Activated CD8-positive, alpha-beta memory T cell treated with anti-CD3 and anti-CD28 coated beads, Interleukin-2, amount 10 ng/mL, durations not matched to agents 7 days and 5 days (primary cell): ENCODE results near the gene BAG5. TPM values are rescaled to one million over a fixed set of nuclear protein-coding genes. Genes with fewer than 3 reads are reported as not detected.

Source experiments
- ATAC-seq: fragments of 150-1000 bp; cut with Tn5 transposase; one replicate; pipeline ENCODE4 v1.10.0; 2021; ENCODE audit warnings: moderate library complexity
- CTCF ChIA-PET: fragments of 350-600 bp; sonication (Branson Sonifier 250); formaldehyde crosslinking; loops from one replicate; lab custom pipeline; 2021; ENCODE audit warnings: antibody characterized with exemption; lab: Charles Lee
- DNase-seq: peaks from one replicate; pipeline ENCODE4 v3.0.0-alpha.2; 2020
- H3K27ac Mint-ChIP-seq: one replicate; pipeline ENCODE4 v1.8.0; 2021; ENCODE audit warnings: mild to moderate bottlenecking, mixed read lengths
- H3K27me3 Mint-ChIP-seq: one replicate; pipeline ENCODE4 v1.8.0; 2021; ENCODE audit warnings: mixed read lengths
- H3K36me3 Mint-ChIP-seq: one replicate; pipeline ENCODE4 v1.8.0; 2021; ENCODE audit warnings: mild to moderate bottlenecking, mixed read lengths
- H3K4me1 Mint-ChIP-seq: one replicate; pipeline ENCODE4 v1.8.0; 2021; ENCODE audit warnings: mixed read lengths
- H3K4me3 Mint-ChIP-seq: one replicate; pipeline ENCODE4 v1.8.0; 2021; ENCODE audit warnings: mild to moderate bottlenecking, moderate library complexity, mixed read lengths
- H3K9me3 Mint-ChIP-seq: one replicate; pipeline ENCODE4 v1.8.0; 2022; ENCODE audit warnings: low read depth, mixed read lengths
- total RNA-seq, 2 experiments: library from RNA; stranded (reverse); gene quantifications; one replicate each; pipeline ENCODE4 v1.2.3, GENCODE V29; 2021

BAG5 gene
- total RNA-seq, 2 experiments from 2014 or later: 29.9 to 32.3 TPM

DNA sequence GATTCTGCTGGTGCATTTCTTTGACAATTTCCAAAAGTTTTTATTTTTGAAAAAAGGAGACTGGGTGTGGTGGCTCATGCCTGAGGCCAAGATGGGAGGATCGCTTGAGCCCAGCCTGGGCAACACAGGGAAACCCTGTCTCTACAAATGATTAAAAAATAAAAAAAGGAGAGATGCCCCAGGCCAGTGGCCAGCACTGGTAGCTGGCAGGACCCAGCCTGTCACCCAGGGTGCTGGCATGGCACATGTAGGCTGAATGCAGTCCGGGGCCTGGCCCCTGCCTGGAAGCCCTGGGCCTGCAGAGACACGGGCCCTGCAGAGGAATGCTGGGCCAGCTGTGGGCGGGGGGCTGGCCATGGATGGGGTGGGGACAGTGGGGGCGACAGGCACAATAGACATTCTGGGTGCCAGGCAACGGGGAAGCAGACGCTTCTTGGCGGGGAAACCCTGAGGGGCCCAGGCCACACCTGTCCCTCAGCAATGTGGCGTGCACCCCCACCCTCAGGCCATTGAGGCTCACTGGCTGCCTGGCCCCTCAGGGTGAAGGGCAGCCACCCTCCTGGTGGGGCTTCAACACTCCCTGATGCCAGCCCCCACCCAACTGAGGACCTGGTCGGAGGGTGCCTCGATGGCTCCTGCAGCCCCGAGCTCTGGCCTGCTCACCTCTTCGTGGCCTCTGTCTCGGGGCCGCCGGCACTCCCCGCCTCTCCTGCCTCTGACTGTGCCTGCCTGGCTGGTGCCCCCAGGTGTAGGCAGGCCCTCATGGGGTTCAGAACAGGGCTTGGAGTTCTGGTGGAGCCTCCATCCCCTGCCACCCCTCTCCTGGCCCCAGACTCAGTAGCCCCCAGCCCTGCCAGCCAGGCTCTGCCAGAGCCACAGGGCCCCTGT, 21.4 kb downstream of the BAG5 start:
- DNase-seq (no peak), ATAC-seq (no peak)
- Mint-ChIP-seq H3K36me3 (no peaks in the 10 kb centered on the region), H3K9me3 (no peaks in the 10 kb centered on the region), H3K4me3 (no peak overlapping the region), H3K27me3 (peaks cover 2% of the 10 kb centered on the region), H3K4me1 (no peaks in the 10 kb centered on the region), H3K27ac (no peak overlapping the region)
- CTCF ChIA-PET: interaction anchor here (1.2 to 2.3 kb wide), 2 partner anchors 19 to 23 kb away, joined by 4 to 12 read pairs; partner anchors contain the start of gene CKB

- Mint-ChIP-seq H3K4me3 (no peak overlapping the region), H3K9me3 (no peaks in the 10 kb centered on the region), H3K36me3 (no peaks in the 10 kb centered on the region), H3K27me3 (peaks cover 2% of the 10 kb centered on the region), H3K27ac (no peak overlapping the region), H3K4me1 (no peaks in the 10 kb centered on the region)
- DNase-seq (no peak), ATAC-seq (no peak)
- CTCF ChIA-PET: interaction anchor here (1.2 to 2.3 kb wide), 3 partner anchors 20 to 39 kb away, joined by 3 to 12 read pairs (median 4); no protein-coding TSS in a partner anchor
Observed at GRCh38 chr14:103539056-103539825, 23.2 kb downstream of the BAG5 start.

- CTCF ChIA-PET: interaction anchor here (1.2 to 1.3 kb wide), 2 partner anchors 19 to 39 kb away, joined by 3 to 4 read pairs; no protein-coding TSS in a partner anchor
- no peak for DNase-seq
- Mint-ChIP-seq H3K27me3 (peaks cover 2% of the 10 kb centered on the region), H3K36me3 (no peaks in the 10 kb centered on the region), H3K27ac (no peak overlapping the region), H3K4me3 (no peak overlapping the region), H3K4me1 (no peaks in the 10 kb centered on the region), H3K9me3 (no peaks in the 10 kb centered on the region)
- no peak for ATAC-seq
Observed at GRCh38 chr14:103538291-103539055, 24.0 kb downstream of the BAG5 start.

- Mint-ChIP-seq H3K27ac (no peak overlapping the region), H3K9me3 (no peaks in the 10 kb centered on the region), H3K27me3 (peaks cover 2% of the 10 kb centered on the region), H3K4me3 (no peak overlapping the region), H3K36me3 (no peaks in the 10 kb centered on the region), H3K4me1 (no peaks in the 10 kb centered on the region)
- CTCF ChIA-PET: interaction anchor here (0.9 kb wide), 1 partner anchor 17 kb away, joined by 3 read pairs; no protein-coding TSS in a partner anchor
- no peak for DNase-seq
- ATAC-seq: no peak
Observed at GRCh38 chr14:103537175-103537990, 25.1 kb downstream of the BAG5 start.

DNA sequence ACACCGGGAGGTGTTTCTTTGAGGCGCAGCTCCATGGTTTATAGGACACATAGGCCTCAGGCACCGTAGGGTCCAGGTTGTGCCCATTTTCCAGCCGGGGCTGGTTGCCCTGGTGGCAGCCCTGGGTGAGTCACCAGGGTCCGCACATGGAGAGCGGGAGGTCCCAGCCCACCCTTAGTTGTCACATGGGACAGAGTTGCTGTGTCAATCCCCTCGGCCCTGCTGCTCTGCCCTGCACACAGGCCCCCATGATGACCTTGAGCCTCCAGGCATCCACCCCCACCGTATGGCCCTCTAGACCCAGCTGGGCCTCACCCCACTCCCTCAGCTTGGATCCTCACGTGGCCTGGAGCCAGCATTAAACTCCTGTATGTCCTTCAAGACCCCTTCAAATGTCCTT, 25.8 kb downstream of the BAG5 start:
- H3K27me3 Mint-ChIP-seq: peaks cover 2% of the 10 kb centered on the region
- DNase-seq: no peak
- no peaks in the 10 kb centered on the region for H3K9me3 Mint-ChIP-seq
- no peak overlapping the region for H3K4me3 Mint-ChIP-seq
- H3K36me3 Mint-ChIP-seq: no peaks in the 10 kb centered on the region
- no peaks in the 10 kb centered on the region for H3K4me1 Mint-ChIP-seq
- CTCF ChIA-PET: interaction anchor here (0.9 kb wide), 1 partner anchor 16 kb away, joined by 3 read pairs; no protein-coding TSS in a partner anchor
- no peak for ATAC-seq
- H3K27ac Mint-ChIP-seq: no peak overlapping the region

DNA sequence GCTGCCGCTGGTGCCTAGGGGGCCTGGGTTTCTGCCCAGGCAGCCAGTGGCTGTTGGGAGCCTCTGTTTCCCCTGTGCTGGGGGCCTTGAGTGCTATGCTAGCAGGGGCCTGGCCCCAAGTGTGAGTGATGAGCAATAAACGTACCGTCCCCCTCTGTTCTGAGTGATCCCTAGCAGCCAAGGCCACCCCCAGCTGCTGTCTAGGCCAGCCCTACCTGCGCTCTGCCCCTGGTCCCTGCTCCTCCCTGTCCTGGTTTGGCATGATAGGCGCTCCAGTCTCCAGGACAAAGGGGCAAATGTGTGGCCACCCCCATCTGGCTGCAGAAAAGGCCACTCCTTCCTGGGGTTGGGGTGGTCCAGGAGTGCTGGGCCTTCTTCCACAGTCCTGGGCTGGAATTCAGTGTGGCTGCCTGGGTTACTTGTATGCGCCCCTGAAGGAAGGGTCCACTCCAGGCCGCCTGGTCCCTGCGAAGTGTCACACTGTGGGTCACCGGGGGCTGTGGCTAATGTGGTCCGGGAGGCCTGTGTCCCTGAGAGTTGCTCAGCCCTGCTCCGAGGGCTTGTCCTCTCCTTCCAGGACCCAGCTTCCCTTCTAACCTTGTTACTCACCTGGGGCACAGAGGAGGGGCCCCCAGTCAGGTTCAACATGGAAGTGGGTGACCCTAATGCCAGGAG, 26.4 kb downstream of the BAG5 start:
- Mint-ChIP-seq H3K27ac (no peak overlapping the region), H3K36me3 (no peaks in the 10 kb centered on the region), H3K4me1 (no peaks in the 10 kb centered on the region), H3K9me3 (no peaks in the 10 kb centered on the region), H3K4me3 (no peak overlapping the region), H3K27me3 (peaks cover 2% of the 10 kb centered on the region)
- CTCF ChIA-PET: no interaction called here
- ATAC-seq (no peak), DNase-seq (no peak)

DNA sequence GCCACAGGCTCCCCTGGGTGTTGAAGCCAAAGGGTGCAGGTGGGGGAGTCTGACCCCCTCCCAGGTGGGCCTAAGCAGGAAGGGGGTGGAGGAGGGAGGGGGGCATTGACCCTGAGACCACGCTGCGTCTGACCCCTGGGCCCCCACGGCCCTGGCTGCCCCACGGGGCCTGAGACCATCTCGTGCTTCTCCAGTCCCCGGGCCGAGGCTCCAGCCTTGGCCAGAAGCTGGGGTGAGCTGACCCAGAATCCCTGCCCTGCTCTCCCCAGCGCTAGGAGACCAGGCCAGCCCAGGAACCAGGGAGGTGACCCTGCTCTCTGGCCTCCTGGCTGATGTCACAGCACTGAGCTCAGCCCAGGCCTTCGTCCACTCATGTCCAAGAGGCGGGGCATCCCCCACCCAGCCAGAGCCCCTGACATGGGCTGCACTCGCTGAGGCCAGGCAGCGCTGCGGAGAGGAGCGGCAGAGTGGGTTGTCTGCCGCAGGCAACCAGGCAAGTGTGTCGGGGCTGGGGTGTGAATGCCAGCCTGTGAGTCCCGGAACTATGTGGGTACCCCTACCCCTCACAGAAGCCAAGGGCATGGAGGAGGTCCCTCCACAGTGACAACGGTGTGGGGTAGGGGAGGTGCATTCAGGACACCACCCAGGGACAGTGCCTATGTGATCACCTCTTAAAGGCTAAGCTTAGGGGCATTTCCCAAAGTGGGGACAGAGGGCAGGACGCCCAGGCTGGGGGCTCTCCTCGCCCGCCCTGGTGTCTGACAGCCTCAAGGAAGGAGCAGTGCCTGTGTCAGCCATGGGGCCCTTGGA, 27.2 kb downstream of the BAG5 start:
- ATAC-seq (no peak), DNase-seq (no peak)
- no peaks in the 10 kb centered on the region for H3K9me3 Mint-ChIP-seq
- no peaks in the 10 kb centered on the region for H3K36me3 Mint-ChIP-seq
- H3K27me3 Mint-ChIP-seq: peaks cover 2% of the 10 kb centered on the region
- CTCF ChIA-PET: interaction anchor here (1.4 to 1.5 kb wide), 2 partner anchors 12 to 17 kb away, joined by 3 to 4 read pairs; no protein-coding TSS in a partner anchor
- H3K27ac Mint-ChIP-seq: no peak overlapping the region
- H3K4me1 Mint-ChIP-seq: peaks cover 4% of the 10 kb centered on the region
- H3K4me3 Mint-ChIP-seq: no peak overlapping the region

GRCh38 chr14:103534576-103535061, 27.8 kb downstream of the BAG5 start:
- no peak overlapping the region for H3K27ac Mint-ChIP-seq
- H3K9me3 Mint-ChIP-seq: no peaks in the 10 kb centered on the region
- CTCF ChIA-PET: interaction anchor here (1.4 to 1.5 kb wide), 2 partner anchors 13 to 16 kb away, joined by 3 to 4 read pairs; no protein-coding TSS in a partner anchor
- no peaks in the 10 kb centered on the region for H3K36me3 Mint-ChIP-seq
- DNase-seq (no peak), ATAC-seq (no peak)
- no peak overlapping the region for H3K4me3 Mint-ChIP-seq
- peaks cover 2% of the 10 kb centered on the region for H3K27me3 Mint-ChIP-seq
- H3K4me1 Mint-ChIP-seq: peaks cover 11% of the 10 kb centered on the region

GRCh38 chr14:103533999-103534575, 28.4 kb downstream of the BAG5 start:
- H3K4me3 Mint-ChIP-seq: no peak overlapping the region
- H3K9me3 Mint-ChIP-seq: no peaks in the 10 kb centered on the region
- no peak overlapping the region for H3K27ac Mint-ChIP-seq
- H3K36me3 Mint-ChIP-seq: no peaks in the 10 kb centered on the region
- DNase-seq (no peak), ATAC-seq (no peak)
- peaks cover 14% of the 10 kb centered on the region for H3K4me1 Mint-ChIP-seq
- no peaks in the 10 kb centered on the region for H3K27me3 Mint-ChIP-seq
- CTCF ChIA-PET: interaction anchor here (1.2 to 1.5 kb wide), 3 partner anchors 13 to 16 kb away, joined by 3 to 4 read pairs (median 3); no protein-coding TSS in a partner anchor

DNA sequence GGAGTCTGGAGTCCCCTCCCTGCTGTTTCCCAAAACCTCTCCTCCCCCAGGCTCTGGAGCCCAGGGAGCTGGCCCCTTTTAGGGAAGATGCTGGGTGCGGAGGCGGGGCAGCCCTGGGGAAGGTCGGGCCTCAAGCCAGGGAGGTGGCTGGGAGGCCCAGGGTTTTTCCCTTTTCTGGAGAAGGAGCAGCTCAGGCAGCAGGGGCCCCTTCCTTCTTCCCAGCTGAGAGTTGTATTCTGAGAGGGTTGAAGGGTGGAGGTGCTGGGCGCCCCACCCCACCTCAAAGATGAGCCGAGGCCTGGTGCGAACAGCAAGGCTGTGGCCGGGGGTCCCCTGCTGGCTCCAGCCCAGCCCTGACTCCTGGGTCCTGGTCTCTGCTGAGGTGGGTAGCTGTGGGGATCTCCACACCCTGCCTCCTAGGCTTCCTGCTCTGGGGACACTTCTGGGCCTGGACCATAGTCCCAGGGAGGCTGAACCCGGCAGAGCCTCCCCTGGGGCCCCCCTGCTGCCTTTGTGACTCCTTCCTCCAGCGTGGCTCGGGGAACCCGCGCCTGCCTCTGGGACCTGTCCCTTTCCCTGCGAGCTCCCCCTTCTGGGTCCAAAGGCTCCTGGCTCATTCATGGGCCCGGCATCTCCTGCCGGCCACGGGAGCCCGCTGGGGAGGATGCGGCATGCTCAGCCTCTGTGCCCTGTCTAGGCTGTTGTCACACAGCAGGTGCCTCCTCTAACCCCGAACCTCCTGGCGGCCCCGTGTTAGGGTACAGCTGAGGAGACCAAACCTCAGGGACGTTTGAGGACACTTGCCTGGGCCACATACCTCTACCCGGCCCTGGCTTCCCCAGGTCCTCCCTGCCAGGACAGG, 29.1 kb downstream of the BAG5 start:
- no peaks in the 10 kb centered on the region for H3K27me3 Mint-ChIP-seq
- no peaks in the 10 kb centered on the region for H3K9me3 Mint-ChIP-seq
- no peak overlapping the region for H3K27ac Mint-ChIP-seq
- ATAC-seq: no peak
- no peak for DNase-seq
- CTCF ChIA-PET: interaction anchor here (1.2 to 1.4 kb wide), 2 partner anchors 14 kb away, joined by 3 read pairs; no protein-coding TSS in a partner anchor
- H3K4me1 Mint-ChIP-seq: peaks cover 14% of the 10 kb centered on the region
- no peak overlapping the region for H3K4me3 Mint-ChIP-seq
- no peaks in the 10 kb centered on the region for H3K36me3 Mint-ChIP-seq
